ENCODE results near the gene FGFRL1.

FGFRL1 gene

DNA sequence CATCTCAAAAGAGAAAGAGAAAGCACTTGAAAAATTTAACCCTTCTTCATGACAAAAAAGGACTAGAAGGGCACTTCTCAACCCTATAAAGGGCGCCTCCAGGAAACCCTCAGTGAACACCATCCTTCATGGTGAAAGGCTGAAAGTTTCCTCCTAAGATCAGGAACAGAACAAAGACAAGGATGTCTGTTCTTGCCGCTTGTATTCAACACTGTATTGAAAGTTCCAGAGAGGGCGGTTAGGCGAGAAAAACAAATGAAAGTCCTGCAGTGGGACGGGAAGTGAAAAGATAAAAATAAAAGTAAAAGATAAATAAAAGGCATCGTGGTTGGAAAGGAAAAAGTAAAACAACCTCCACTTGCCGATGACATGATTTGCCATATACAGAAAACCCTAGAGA, 51.0 kb downstream of the FGFRL1 start:
- Histone ChIP-seq H3K4me3 (ENCODE audit: insufficient read length, low read depth) (no peak overlapping the region), H3K9me3 (ENCODE audit: insufficient read depth, low read length) (no peaks in the 10 kb centered on the region), H3K9ac (ENCODE audit: insufficient read length, low read depth) (no peak overlapping the region), H3K36me3 (ENCODE audit: insufficient read depth, insufficient read length, low read length) (no peaks in the 10 kb centered on the region), H3K27me3 (ENCODE audit: insufficient read depth, insufficient read length) (peaks cover 17% of the 10 kb centered on the region), H3K4me1 (ENCODE audit: insufficient read depth, insufficient read length) (peaks cover 9% of the 10 kb centered on the region)
- TF ChIP-seq ZNF274 (IDR thresholded peaks at IDR 0.05; ENCODE audit: low read depth, low read length) (no peak), YY1 (IDR thresholded peaks at IDR 0.05; ENCODE audit: insufficient read depth, insufficient read length) (no peak), SUZ12 (IDR thresholded peaks at IDR 0.05; ENCODE audit: extremely low read depth, insufficient read depth, insufficient read length) (no peak)
- no peak for DNase-seq (ENCODE audit: low read depth, low spot score)

GRCh38 chr4:1065732-1066131, 54.3 kb downstream of the FGFRL1 start:
- H3K4me1 ChIP-seq (ENCODE audit: insufficient read depth, insufficient read length) = no peaks in the 10 kb centered on the region
- no peaks in the 10 kb centered on the region for H3K9me3 ChIP-seq (ENCODE audit: insufficient read depth, low read length)
- no peaks in the 10 kb centered on the region for H3K36me3 ChIP-seq (ENCODE audit: insufficient read depth, insufficient read length, low read length)
- DNase-seq (ENCODE audit: low read depth, low spot score) = no peak
- no peak overlapping the region for H3K9ac ChIP-seq (ENCODE audit: insufficient read length, low read depth)
- TF ChIP-seq YY1 (IDR thresholded peaks at IDR 0.05; ENCODE audit: insufficient read depth, insufficient read length) (no peak), ZNF274 (IDR thresholded peaks at IDR 0.05; ENCODE audit: low read depth, low read length) (no peak), SUZ12 (IDR thresholded peaks at IDR 0.05; ENCODE audit: extremely low read depth, insufficient read depth, insufficient read length) (no peak)
- peaks cover 7% of the 10 kb centered on the region for H3K27me3 ChIP-seq (ENCODE audit: insufficient read depth, insufficient read length)
- H3K4me3 ChIP-seq (ENCODE audit: insufficient read length, low read depth) = no peak overlapping the region

- no peak overlapping the region for H3K9ac ChIP-seq (ENCODE audit: insufficient read length, low read depth)
- H3K4me3 ChIP-seq (ENCODE audit: insufficient read length, low read depth) = no peak overlapping the region
- no peak for DNase-seq (ENCODE audit: low read depth, low spot score)
- peaks cover 9% of the 10 kb centered on the region for H3K27me3 ChIP-seq (ENCODE audit: insufficient read depth, insufficient read length)
- H3K4me1 ChIP-seq (ENCODE audit: insufficient read depth, insufficient read length) = no peaks in the 10 kb centered on the region
- peaks cover 7% of the 10 kb centered on the region for H3K9me3 ChIP-seq (ENCODE audit: insufficient read depth, low read length)
- H3K36me3 ChIP-seq (ENCODE audit: insufficient read depth, insufficient read length, low read length) = no peaks in the 10 kb centered on the region
- TF ChIP-seq YY1 (IDR thresholded peaks at IDR 0.05; ENCODE audit: insufficient read depth, insufficient read length) (no peak), ZNF274 (IDR thresholded peaks at IDR 0.05; ENCODE audit: low read depth, low read length) (no peak), SUZ12 (IDR thresholded peaks at IDR 0.05; ENCODE audit: extremely low read depth, insufficient read depth, insufficient read length) (no peak)
Observed at GRCh38 chr4:1069394-1069793, 58.0 kb downstream of the FGFRL1 start.

DNA sequence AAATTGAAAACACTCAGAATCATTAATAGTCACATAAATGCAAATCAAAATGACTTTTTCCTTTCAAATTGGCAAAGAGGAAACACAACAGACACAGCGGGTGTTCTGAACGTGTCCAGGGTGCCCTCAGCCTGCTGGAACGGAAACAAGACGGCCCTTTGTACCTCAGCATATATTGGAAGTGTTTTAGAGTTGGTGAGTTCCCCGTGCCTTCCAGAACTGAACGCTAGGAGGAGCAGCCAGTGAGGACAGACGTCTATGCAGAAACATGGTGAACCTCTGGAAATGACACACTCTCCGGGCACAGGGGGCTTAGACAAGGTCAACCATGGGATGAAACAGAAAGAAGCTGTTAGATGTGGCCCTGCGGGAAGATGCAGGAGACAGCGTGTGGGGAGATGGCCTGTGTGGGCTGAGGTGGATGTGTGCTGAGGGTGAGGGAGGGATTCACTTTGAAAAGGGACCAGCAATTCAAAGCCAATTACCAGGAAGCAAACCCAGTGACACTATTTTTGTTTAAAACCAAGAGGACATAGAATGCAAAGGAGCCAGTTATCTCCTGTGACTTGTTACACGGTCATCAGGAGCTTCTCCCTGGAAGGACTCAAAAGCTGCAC, 61.5 kb downstream of the FGFRL1 start:
- Histone ChIP-seq H3K4me1 (ENCODE audit: insufficient read depth, insufficient read length) (peaks cover 5% of the 10 kb centered on the region), H3K4me3 (ENCODE audit: insufficient read length, low read depth) (no peak overlapping the region), H3K36me3 (ENCODE audit: insufficient read depth, insufficient read length, low read length) (no peaks in the 10 kb centered on the region), H3K9me3 (ENCODE audit: insufficient read depth, low read length) (peaks cover 7% of the 10 kb centered on the region), H3K9ac (ENCODE audit: insufficient read length, low read depth) (no peak overlapping the region), H3K27me3 (ENCODE audit: insufficient read depth, insufficient read length) (peaks cover 13% of the 10 kb centered on the region)
- DNase-seq (ENCODE audit: low read depth, low spot score) = peak; percentile 43
- no peak for TF ChIP-seq SUZ12 (IDR thresholded peaks at IDR 0.05; ENCODE audit: extremely low read depth, insufficient read depth, insufficient read length)
- no peak for TF ChIP-seq ZNF274 (IDR thresholded peaks at IDR 0.05; ENCODE audit: low read depth, low read length)
- TF ChIP-seq YY1 (IDR thresholded peaks at IDR 0.05; ENCODE audit: insufficient read depth, insufficient read length) = no peak

DNA sequence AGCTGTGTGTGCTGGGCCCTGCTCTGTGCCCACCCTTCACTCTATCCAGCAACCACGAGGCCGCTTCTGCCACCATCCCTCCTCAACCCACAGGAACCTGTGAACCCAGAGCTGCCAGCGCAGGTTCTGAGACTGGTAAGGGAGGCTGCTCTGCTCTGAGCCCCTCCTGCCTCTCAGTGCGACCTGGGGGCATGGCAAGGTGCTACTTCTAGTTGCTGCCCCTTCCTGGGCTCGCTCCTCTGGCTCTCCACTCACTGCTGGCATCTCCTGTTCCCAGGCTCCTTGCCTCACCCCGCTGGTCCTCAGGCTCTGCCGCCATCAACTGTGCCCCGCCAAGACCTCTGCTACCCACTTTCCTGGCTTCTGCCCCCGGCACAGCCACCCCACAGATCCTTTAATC, 62.7 kb downstream of the FGFRL1 start:
- H3K4me3 ChIP-seq (ENCODE audit: insufficient read length, low read depth) = no peak overlapping the region
- H3K9me3 ChIP-seq (ENCODE audit: insufficient read depth, low read length) = peaks cover 7% of the 10 kb centered on the region
- H3K27me3 ChIP-seq (ENCODE audit: insufficient read depth, insufficient read length) = peaks cover 13% of the 10 kb centered on the region
- no peaks in the 10 kb centered on the region for H3K36me3 ChIP-seq (ENCODE audit: insufficient read depth, insufficient read length, low read length)
- H3K4me1 ChIP-seq (ENCODE audit: insufficient read depth, insufficient read length) = peaks cover 5% of the 10 kb centered on the region
- TF ChIP-seq SUZ12 (IDR thresholded peaks at IDR 0.05; ENCODE audit: extremely low read depth, insufficient read depth, insufficient read length) (no peak), YY1 (IDR thresholded peaks at IDR 0.05; ENCODE audit: insufficient read depth, insufficient read length) (no peak), ZNF274 (IDR thresholded peaks at IDR 0.05; ENCODE audit: low read depth, low read length) (no peak)
- no peak for DNase-seq (ENCODE audit: low read depth, low spot score)
- H3K9ac ChIP-seq (ENCODE audit: insufficient read length, low read depth) = no peak overlapping the region

GRCh38 chr4:1075225-1075624, 63.8 kb downstream of the FGFRL1 start:
- Histone ChIP-seq H3K4me3 (ENCODE audit: insufficient read length, low read depth) (no peak overlapping the region), H3K9ac (ENCODE audit: insufficient read length, low read depth) (no peak overlapping the region), H3K9me3 (ENCODE audit: insufficient read depth, low read length) (peaks cover 7% of the 10 kb centered on the region), H3K4me1 (ENCODE audit: insufficient read depth, insufficient read length) (peaks cover 5% of the 10 kb centered on the region), H3K27me3 (ENCODE audit: insufficient read depth, insufficient read length) (peaks cover 9% of the 10 kb centered on the region), H3K36me3 (ENCODE audit: insufficient read depth, insufficient read length, low read length) (no peaks in the 10 kb centered on the region)
- no peak for DNase-seq (ENCODE audit: low read depth, low spot score)
- TF ChIP-seq ZNF274 (IDR thresholded peaks at IDR 0.05; ENCODE audit: low read depth, low read length) (no peak), YY1 (IDR thresholded peaks at IDR 0.05; ENCODE audit: insufficient read depth, insufficient read length) (no peak), SUZ12 (IDR thresholded peaks at IDR 0.05; ENCODE audit: extremely low read depth, insufficient read depth, insufficient read length) (no peak)

DNA sequence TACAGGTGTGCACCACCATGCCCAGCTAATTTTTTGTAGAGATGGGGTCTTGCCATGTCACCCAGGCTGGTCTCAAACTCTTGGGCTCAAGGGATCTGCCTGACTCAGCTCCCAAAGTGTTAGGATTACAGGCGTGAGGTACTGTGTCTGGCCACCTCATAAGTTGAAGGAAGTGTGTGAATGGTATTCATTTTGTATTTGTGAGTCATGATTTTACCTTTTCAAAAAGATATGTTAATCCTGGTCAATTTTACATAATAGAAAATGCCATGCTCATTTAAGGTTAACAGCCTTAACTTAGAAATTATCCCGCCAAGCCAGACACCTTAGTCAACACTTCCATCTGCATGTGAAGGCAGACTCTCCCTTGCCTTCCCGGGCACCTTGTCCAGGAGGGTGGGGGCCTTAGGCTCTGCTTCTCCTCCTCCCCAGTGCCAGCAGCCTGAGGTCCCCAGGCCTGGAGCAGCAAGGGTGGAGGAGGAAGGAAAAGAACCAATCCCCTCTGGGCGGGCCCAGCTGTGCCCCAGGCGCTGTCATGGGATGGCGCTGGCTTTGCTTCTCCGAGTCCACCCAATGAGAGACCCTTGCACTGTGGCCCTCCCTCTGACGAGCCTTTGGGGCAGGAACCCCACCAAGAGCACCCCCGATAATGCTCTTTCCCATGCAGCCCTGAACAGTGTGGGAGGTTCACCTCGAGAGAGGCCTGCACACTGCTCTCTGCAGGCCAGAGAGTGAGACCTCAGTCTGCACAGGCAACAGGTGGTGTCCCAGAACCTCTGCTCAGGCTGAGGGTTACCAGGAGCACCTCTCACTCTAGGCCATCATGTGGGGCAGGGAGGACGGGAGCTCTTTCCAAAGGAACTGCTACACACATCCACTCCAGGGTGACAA, 64.6 kb downstream of the FGFRL1 start:
- Histone ChIP-seq H3K9me3 (ENCODE audit: insufficient read depth, low read length) (peaks cover 7% of the 10 kb centered on the region), H3K4me3 (ENCODE audit: insufficient read length, low read depth) (no peak overlapping the region), H3K9ac (ENCODE audit: insufficient read length, low read depth) (no peak overlapping the region), H3K36me3 (ENCODE audit: insufficient read depth, insufficient read length, low read length) (no peaks in the 10 kb centered on the region), H3K27me3 (ENCODE audit: insufficient read depth, insufficient read length) (peaks cover 9% of the 10 kb centered on the region), H3K4me1 (ENCODE audit: insufficient read depth, insufficient read length) (peaks cover 5% of the 10 kb centered on the region)
- no peak for TF ChIP-seq SUZ12 (IDR thresholded peaks at IDR 0.05; ENCODE audit: extremely low read depth, insufficient read depth, insufficient read length)
- TF ChIP-seq ZNF274 (IDR thresholded peaks at IDR 0.05; ENCODE audit: low read depth, low read length) = no peak
- TF ChIP-seq YY1 (IDR thresholded peaks at IDR 0.05; ENCODE audit: insufficient read depth, insufficient read length) = no peak
- no peak for DNase-seq (ENCODE audit: low read depth, low spot score)
